GM12878 (cell line): ENCODE results near the gene NARF. TPM values are rescaled to one million over a fixed set of nuclear protein-coding genes. Genes with fewer than 3 reads are reported as not detected.

ENCODE experiments used
- ATAC-seq: fragments of 200-7000 bp; cut with Tn5 transposase; 3 replicates; pipeline ENCODE4 v1.9.1; 2020; ENCODE audit warnings: mild to moderate bottlenecking, moderate library complexity
- BruUV-seq: library from RNA; stranded (reverse); fragments of 400-500 nt; replicated peaks from 2 replicates; lab custom pipeline; 2021; lab: Mats Ljungman, UMichigan
- CTCF ChIA-PET: fragments of 300-600 bp; sonication (Branson Sonifier 250); formaldehyde crosslinking; extraction: SDS; loops from one replicate; lab custom pipeline; 2021; ENCODE audit warnings: inconsistent platforms; lab: Yijun Ruan, JAX
- POLR2A ChIA-PET: fragments of 350-600 bp; formaldehyde crosslinking; extraction: SDS; loops from one replicate; lab custom pipeline; 2021; ENCODE audit warnings: inconsistent platforms; lab: Charles Lee
- RAD21 ChIA-PET: fragments of 300-600 bp; sonication (Branson Sonifier 250); formaldehyde crosslinking; loops from one replicate; lab custom pipeline; 2023; ENCODE audit warnings: antibody characterized with exemption; ENCODE audit not compliant: unreplicated experiment; lab: Charles Lee
- SMC1A ChIA-PET: fragments of 300-600 bp; sonication (Branson Sonifier 250); formaldehyde crosslinking; loops from one replicate; lab custom pipeline; 2023; ENCODE audit not compliant: unreplicated experiment, uncharacterized antibody; lab: Charles Lee
- DNase-seq: peaks from one replicate; pipeline ENCODE4 v3.0.0-alpha.2; 2011; ENCODE audit warnings: low read depth, low spot score
- FAIRE-seq: peaks from 3 replicates; lab custom pipeline; 2011; peaks lifted over from hg19 to GRCh38; lab: Jason Lieb, UNC
- H2AFZ ChIP-seq: 2 replicates; pipeline ENCODE4 v1.6.0; 2011; ENCODE audit warnings: low read depth, low read length, control low read depth; ENCODE audit not compliant: control insufficient read depth
- H3K27ac ChIP-seq: 2 replicates; pipeline ENCODE4 v1.5.1; 2011; ENCODE audit warnings: control low read depth; ENCODE audit not compliant: control insufficient read depth, insufficient read depth
- H3K27me3 ChIP-seq, 2 experiments: replicated peaks in 1 of 2; 2 replicates each; pipeline versions ENCODE4 v1.6.0 to v1.6.1; 2011; ENCODE audit warnings: low read length in 1 of 2; ENCODE audit not compliant: control insufficient read depth in 2 of 2, insufficient read depth in 2 of 2
- H3K36me3 ChIP-seq, 2 experiments: 2 replicates each; pipeline ENCODE4 v1.5.1; 2011; ENCODE audit warnings: low read length in 1 of 2; ENCODE audit not compliant: control insufficient read depth in 2 of 2, insufficient read depth in 2 of 2
- H3K4me1 ChIP-seq: 2 replicates; pipeline ENCODE4 v1.6.1; 2011; ENCODE audit warnings: mild to moderate bottlenecking, low read length, moderate library complexity, mixed read lengths; ENCODE audit not compliant: control insufficient read depth, insufficient read depth
- H3K4me2 ChIP-seq: 2 replicates; pipeline ENCODE4 v1.6.0; 2011; ENCODE audit warnings: control low read depth; ENCODE audit not compliant: control insufficient read depth, insufficient read depth
- H3K4me3 ChIP-seq: fragments of 200-600 bp; sonication (generic); 2 replicates; pipeline ENCODE4 v1.5.1; 2016
- H3K79me2 ChIP-seq: 2 replicates; pipeline ENCODE4 v1.6.0; 2011; ENCODE audit warnings: low read length; ENCODE audit not compliant: control insufficient read depth, insufficient read depth
- H3K9ac ChIP-seq: 2 replicates; pipeline ENCODE4 v1.8.0; 2011; ENCODE audit warnings: low read length, control low read depth, mixed read lengths; ENCODE audit not compliant: control insufficient read depth, insufficient read depth
- H3K9me3 ChIP-seq: replicated peaks from 3 replicates; pipeline ENCODE4 v1.5.1; 2011; ENCODE audit warnings: mild to moderate bottlenecking, low read length; ENCODE audit not compliant: control insufficient read depth, insufficient read depth
- H4K20me1 ChIP-seq: 2 replicates; pipeline ENCODE4 v1.6.0; 2011; ENCODE audit not compliant: control insufficient read depth, insufficient read depth
- BCLAF1 ChIP-seq: fragments of 450-650 bp; IDR thresholded peaks from 2 replicates; pipeline ENCODE4 v1.6.1; 2017; ENCODE audit warnings: antibody characterized with exemption, mild to moderate bottlenecking, moderate library complexity
- HCFC1 ChIP-seq: fragments of 150-350 bp; IDR thresholded peaks from 2 replicates; pipeline ENCODE4 v1.6.1; 2014; ENCODE audit warnings: low read length
- HDAC6 ChIP-seq: fragments of 200-600 bp; sonication (generic); IDR thresholded peaks from one replicate; pipeline ENCODE4 v1.8.0; 2017; ENCODE audit warnings: antibody characterized with exemption; ENCODE audit not compliant: unreplicated experiment
- MTA3 ChIP-seq: IDR thresholded peaks from 2 replicates; pipeline ENCODE4 v1.6.1; 2012; ENCODE audit warnings: low read length, inconsistent platforms, borderline replicate concordance
- RELA ChIP-seq: fragments of 450-650 bp; IDR thresholded peaks from 2 replicates; pipeline ENCODE4 v1.8.0; 2014; ENCODE audit warnings: borderline replicate concordance; ENCODE audit not compliant: partially characterized antibody
- STAT1 ChIP-seq: fragments of 450-650 bp; conservative IDR thresholded peaks from 2 replicates; pipeline ENCODE4 v1.6.1; 2014; ENCODE audit warnings: antibody characterized with exemption, mild to moderate bottlenecking
- WGBS: methylation state at CpG from one replicate; pipeline ENCODE4 v1.1.6; 2016; ENCODE audit warnings: low lambda C conversion rate; ENCODE audit not compliant: insufficient replicate concordance, insufficient coverage; ENCODE audit errors: missing lambda C conversion rate; 5-methylcytosine and 5-hydroxymethylcytosine counted together
- in situ Hi-C: fragments of 300-500 bp; cut with MboI; formaldehyde crosslinking; loops from 9 replicates; pipeline ENCODE4 v1.14.3; 2018; ENCODE audit warnings: mixed read lengths
- intact Hi-C: fragments of 100-400 bp; cut with micrococcal nuclease; formaldehyde crosslinking; loops from one replicate; pipeline ENCODE4 v1.14.2; 2022; ENCODE audit not compliant: unreplicated experiment
- polyA plus RNA-seq, 11 experiments: library from polyadenylated mRNA; depleted of rRNA in 4 of 11; unstranded in 6 of 11; stranded (reverse) in 5 of 11; fragments of >200 nt; fragmentation: Nextera tagmentation in 4 of 11; fragmentation: Illumina TruSeq in 1 of 11; extraction: Ambion mirVana in 4 of 11; extraction: Trizol in 1 of 11; gene quantifications; 1 replicate in 1 of 11; 2 replicates in 10 of 11; pipeline versions ENCODE4 v1.2.1 to v1.2.3, GENCODE V29; 2011 to 2016; ENCODE audit warnings: inconsistent platforms in 2 of 11, missing spikeins in 2 of 11, low read depth in 1 of 11
- total RNA-seq, 4 experiments: library from RNA; depleted of rRNA in 3 of 4; stranded (reverse); fragments of >200 nt in 3 of 4; fragmentation: Illumina TruSeq in 1 of 4; extraction: Trizol in 1 of 4; gene quantifications; 2 replicates each; pipeline versions ENCODE4 v1.2.1 to v1.2.3, GENCODE V29; 2013 to 2021

NARF gene
- total and polyA plus RNA-seq, 10 of the 15 experiments (the other 5 are each of a cell fraction or from before 2014, with no cell fraction given), result 16.7 to 126 (median 47.5) TPM

GRCh38 chr17:82461827-82462524, 3.4 kb downstream of the NARF start:
- ChIA-PET RAD21 (no interaction called here), SMC1A (no interaction called here), CTCF (interaction anchor here (1.5 to 2.5 kb wide), 2 partner anchors 92 to 104 kb away, joined by 3 to 7 read pairs; no protein-coding TSS in a partner anchor), POLR2A (no interaction called here)
- H2AFZ ChIP-seq, result no peak overlapping the region
- H3K4me1 ChIP-seq, result peaks cover 6% of the 10 kb centered on the region
- H3K27me3 ChIP-seq, result no peaks in the 10 kb centered on the region
- intact Hi-C loops, result no loop called here
- in situ Hi-C loops, result no loop called here
- no peak for TF ChIP-seq HDAC6
- no peak for TF ChIP-seq BCLAF1
- no peak for TF ChIP-seq RELA
- no peak for TF ChIP-seq HCFC1
- no peak for TF ChIP-seq STAT1
- no peak for TF ChIP-seq MTA3
- FAIRE-seq (no peak), ATAC-seq (no peak), DNase-seq (no peak)
- H3K79me2 ChIP-seq, result peaks cover 10% of the 10 kb centered on the region
- H3K4me3 ChIP-seq, result no peak overlapping the region
- WGBS, result 93% methylated on average over 10 of the region's 10 CpGs
- no peak overlapping the region for H3K4me2 ChIP-seq
- H3K27ac ChIP-seq, result no peak overlapping the region
- H3K36me3 ChIP-seq, result peaks cover 17 to 50% of the 10 kb centered on the region in 2 experiments
- H3K9ac ChIP-seq, result no peak overlapping the region
- BruUV-seq, result no TSS peak
- no peaks in the 10 kb centered on the region for H3K9me3 ChIP-seq
- no peaks in the 10 kb centered on the region; the same call in 1 of the 2 replicates for H4K20me1 ChIP-seq
